DOHH2 (cell line): ENCODE measurements around the gene PIK3AP1.

ENCODE experiments used
- H3F3A ChIP-seq: fragments of 200-600 bp; sonication (generic), shearing (Covaris generic); 2 replicates; pipeline ENCODE4 v1.6.0; 2016; ENCODE audit warnings: antibody characterized with exemption, mild to moderate bottlenecking; ENCODE audit not compliant: control insufficient read depth, insufficient read depth
- H3K27ac ChIP-seq: fragments of 200-600 bp; sonication (generic); 2 replicates; pipeline ENCODE4 v1.5.1; 2014; ENCODE audit warnings: low read depth, mild to moderate bottlenecking, low read length, moderate library complexity
- H3K27me3 ChIP-seq: fragments of 200-600 bp; sonication (generic); 2 replicates; pipeline ENCODE4 v1.6.1; 2014; ENCODE audit warnings: mild to moderate bottlenecking, low read length, mixed read lengths; ENCODE audit not compliant: control insufficient read depth
- H3K36me3 ChIP-seq: fragments of 200-600 bp; sonication (generic); 2 replicates; pipeline ENCODE4 v1.6.1; 2014; ENCODE audit warnings: mild to moderate bottlenecking, low read length, moderate library complexity, mixed read lengths; ENCODE audit not compliant: control insufficient read depth
- H3K4me1 ChIP-seq: fragments of 200-600 bp; sonication (generic); 2 replicates; pipeline ENCODE4 v1.6.1; 2014; ENCODE audit warnings: mild to moderate bottlenecking, low read length, mixed read lengths; ENCODE audit not compliant: control insufficient read depth
- H3K4me2 ChIP-seq: fragments of 200-600 bp; sonication (generic); 2 replicates; pipeline ENCODE4 v1.6.0; 2014; ENCODE audit warnings: mild to moderate bottlenecking, low read length, moderate library complexity
- H3K4me3 ChIP-seq: fragments of 200-600 bp; sonication (generic); 2 replicates; pipeline ENCODE4 v1.5.1; 2014; ENCODE audit warnings: mild to moderate bottlenecking, low read length, mixed read lengths
- H3K79me2 ChIP-seq: fragments of 200-600 bp; sonication (generic); 2 replicates; pipeline ENCODE4 v1.6.1; 2014; ENCODE audit warnings: mild to moderate bottlenecking, low read length, mixed read lengths; ENCODE audit not compliant: control insufficient read depth
- H3K9me2 ChIP-seq: fragments of 200-600 bp; sonication (generic); replicated peaks from 2 replicates; pipeline ENCODE4 v1.6.1; 2014; ENCODE audit warnings: mild to moderate bottlenecking, low read length, mixed read lengths; ENCODE audit not compliant: control insufficient read depth
- H3K9me3 ChIP-seq: fragments of 200-600 bp; sonication (generic); 2 replicates; pipeline ENCODE4 v1.6.1; 2014; ENCODE audit warnings: antibody characterized with exemption, low read length, mixed read lengths; ENCODE audit not compliant: control insufficient read depth, insufficient read depth
- H4K20me1 ChIP-seq: fragments of 200-600 bp; sonication (generic); 2 replicates; pipeline ENCODE4 v1.6.0; 2014; ENCODE audit warnings: low read depth, mild to moderate bottlenecking, antibody characterized with exemption, low read length, moderate library complexity; ENCODE audit not compliant: control insufficient read depth, insufficient read depth
- CTCF ChIP-seq: fragments of 200-600 bp; sonication (generic); IDR thresholded peaks from one replicate; pipeline ENCODE4 v1.5.1; 2014; ENCODE audit warnings: antibody characterized with exemption, mild to moderate bottlenecking, low read depth, low read length; ENCODE audit not compliant: poor library complexity, severe bottlenecking
- EZH2phosphoT487 ChIP-seq: fragments of 200-600 bp; sonication (generic); IDR thresholded peaks from 2 replicates; pipeline ENCODE4 v1.6.1; 2017; ENCODE audit warnings: borderline replicate concordance, mild to moderate bottlenecking, antibody characterized with exemption, low read length, moderate library complexity, mixed read lengths

Gene PIK3AP1

GRCh38 chr10:96724621-96725020 is 4.3 kb upstream of the PIK3AP1 start:
- no peaks in the 10 kb centered on the region for H3K27me3 ChIP-seq
- H4K20me1 ChIP-seq = no peaks in the 10 kb centered on the region
- peaks cover 5% of the 10 kb centered on the region for H3K36me3 ChIP-seq
- H3K4me2 ChIP-seq = no peak overlapping the region
- H3K4me3 ChIP-seq = no peak overlapping the region
- H3K27ac ChIP-seq = no peak overlapping the region
- peaks cover 12% of the 10 kb centered on the region for H3K79me2 ChIP-seq
- no peaks in the 10 kb centered on the region for H3K9me3 ChIP-seq
- H3K4me1 ChIP-seq = peaks cover 84% of the 10 kb centered on the region
- H3F3A ChIP-seq = peaks cover 30% of the 10 kb centered on the region
- no peaks in the 10 kb centered on the region for H3K9me2 ChIP-seq
- TF ChIP-seq EZH2phosphoT487 (no peak), CTCF (no peak)

GRCh38 chr10:96721207-96721572 is 876 bp upstream of the PIK3AP1 start:
- Histone ChIP-seq H3K4me2 (peak overlapping the region; percentile 97), H3K9me2 (no peaks in the 10 kb centered on the region), H3K36me3 (peaks cover 37% of the 10 kb centered on the region), H3K9me3 (no peaks in the 10 kb centered on the region), H3F3A (peaks cover 30% of the 10 kb centered on the region), H3K27me3 (no peaks in the 10 kb centered on the region), H3K79me2 (peaks cover 47% of the 10 kb centered on the region), H3K27ac (peak overlapping the region; percentile 98), H3K4me3 (peak overlapping the region; percentile 88), H4K20me1 (peaks cover 3% of the 10 kb centered on the region; the same call in 1 of the 2 replicates), H3K4me1 (peaks cover 74% of the 10 kb centered on the region)
- TF ChIP-seq EZH2phosphoT487 (no peak), CTCF (peak; percentile 33)

- Histone ChIP-seq H3K36me3 (peaks cover 46% of the 10 kb centered on the region), H3K4me1 (peaks cover 74% of the 10 kb centered on the region), H3K9me3 (no peaks in the 10 kb centered on the region), H3K27me3 (no peaks in the 10 kb centered on the region), H4K20me1 (peaks cover 3% of the 10 kb centered on the region; the same call in 1 of the 2 replicates), H3K4me3 (peak overlapping the region; percentile 88), H3K9me2 (no peaks in the 10 kb centered on the region), H3K4me2 (peak overlapping the region; percentile 97), H3K79me2 (peaks cover 59% of the 10 kb centered on the region), H3F3A (peaks cover 24% of the 10 kb centered on the region), H3K27ac (peak overlapping the region; percentile 98)
- TF ChIP-seq CTCF (peak; percentile 82), EZH2phosphoT487 (no peak)
Measured at GRCh38 chr10:96719850-96720421, 378 bp downstream of the PIK3AP1 start.
